Smooth muscle cell (in vitro differentiated cells): Measurements from ENCODE around the gene STK16. TPM values are rescaled to one million over a fixed set of nuclear protein-coding genes. Genes with fewer than 3 reads are reported as not detected.
"Not testable (repeated sequence)": the region's sequence is repeated elsewhere in the genome, so short reads cannot be mapped to it uniquely, and the experiment has no call there.

Experiments used
- DNase-seq: peaks from one replicate; lab custom pipeline; 2025; ENCODE audit not compliant: unreplicated experiment; lab: John Stamatoyannopoulos, UW
- H2AFZ ChIP-seq: fragments of 200-600 bp; sonication (generic); 2 replicates; pipeline ENCODE4 v1.6.0; 2016; ENCODE audit warnings: antibody characterized with exemption, low read depth, mild to moderate bottlenecking
- H3F3A ChIP-seq: fragments of 200-600 bp; sonication (generic); 2 replicates; pipeline ENCODE4 v1.6.0; 2017; ENCODE audit warnings: antibody characterized with exemption, low read depth
- H3K27ac ChIP-seq: fragments of 200-600 bp; sonication (generic); 2 replicates; pipeline ENCODE4 v1.5.1; 2016; ENCODE audit warnings: low read depth, mild to moderate bottlenecking
- H3K27me3 ChIP-seq: fragments of 200-600 bp; sonication (generic); 2 replicates; pipeline ENCODE4 v1.6.1; 2016; ENCODE audit warnings: low read depth, mild to moderate bottlenecking
- H3K36me3 ChIP-seq: fragments of 200-600 bp; sonication (generic); 2 replicates; pipeline ENCODE4 v1.5.1; 2016; ENCODE audit warnings: low read depth
- H3K4me1 ChIP-seq: fragments of 200-600 bp; sonication (generic); 2 replicates; pipeline ENCODE4 v1.5.1; 2016; ENCODE audit warnings: low read depth
- H3K4me2 ChIP-seq: fragments of 200-600 bp; sonication (generic); 2 replicates; pipeline ENCODE4 v1.6.0; 2016; ENCODE audit warnings: mild to moderate bottlenecking
- H3K4me3 ChIP-seq: fragments of 200-600 bp; sonication (generic); 2 replicates; pipeline ENCODE4 v1.5.1; 2016; ENCODE audit warnings: mild to moderate bottlenecking
- H3K79me2 ChIP-seq: fragments of 200-600 bp; sonication (generic); 2 replicates; pipeline ENCODE4 v1.6.0; 2016; ENCODE audit warnings: low read depth, mild to moderate bottlenecking
- H3K9ac ChIP-seq: fragments of 200-600 bp; sonication (generic); 2 replicates; pipeline ENCODE4 v1.6.0; 2016; ENCODE audit warnings: low read depth
- H3K9me3 ChIP-seq: fragments of 200-600 bp; sonication (generic); replicated peaks from 2 replicates; pipeline ENCODE4 v1.5.1; 2016; ENCODE audit warnings: low read depth
- H4K20me1 ChIP-seq: fragments of 200-600 bp; sonication (generic); 2 replicates; pipeline ENCODE4 v1.6.0; 2016; ENCODE audit warnings: low read depth
- WGBS: methylation state at CpG from one replicate; pipeline ENCODE4 v1.1.7; 2016; ENCODE audit warnings: low lambda C conversion rate; 5-methylcytosine and 5-hydroxymethylcytosine counted together
- polyA plus RNA-seq: library from polyadenylated mRNA; unstranded; fragments of >200 nt; fragmentation: Nextera tagmentation; extraction: Ambion mirVana; gene quantifications from 2 replicates; pipeline ENCODE4 v1.2.1, GENCODE V29; 2016
- total RNA-seq: library from RNA; depleted of rRNA; stranded (reverse); fragments of >200 nt; gene quantifications from 2 replicates; pipeline ENCODE4 v1.2.3, GENCODE V29; 2014
- TF ChIP-seq, protein P1 (sequence below): fragments of 200-600 bp; sonication (generic); IDR thresholded peaks from 2 replicates; pipeline ENCODE4 v1.5.1; 2017; ENCODE audit warnings: borderline replicate concordance, mild to moderate bottlenecking, antibody characterized with exemption; ENCODE audit not compliant: insufficient read depth, poor library complexity, severe bottlenecking

The STK16 gene
- total and polyA plus RNA-seq, 2 experiments from 2014 or later = 8.8 to 15.2 TPM

DNA sequence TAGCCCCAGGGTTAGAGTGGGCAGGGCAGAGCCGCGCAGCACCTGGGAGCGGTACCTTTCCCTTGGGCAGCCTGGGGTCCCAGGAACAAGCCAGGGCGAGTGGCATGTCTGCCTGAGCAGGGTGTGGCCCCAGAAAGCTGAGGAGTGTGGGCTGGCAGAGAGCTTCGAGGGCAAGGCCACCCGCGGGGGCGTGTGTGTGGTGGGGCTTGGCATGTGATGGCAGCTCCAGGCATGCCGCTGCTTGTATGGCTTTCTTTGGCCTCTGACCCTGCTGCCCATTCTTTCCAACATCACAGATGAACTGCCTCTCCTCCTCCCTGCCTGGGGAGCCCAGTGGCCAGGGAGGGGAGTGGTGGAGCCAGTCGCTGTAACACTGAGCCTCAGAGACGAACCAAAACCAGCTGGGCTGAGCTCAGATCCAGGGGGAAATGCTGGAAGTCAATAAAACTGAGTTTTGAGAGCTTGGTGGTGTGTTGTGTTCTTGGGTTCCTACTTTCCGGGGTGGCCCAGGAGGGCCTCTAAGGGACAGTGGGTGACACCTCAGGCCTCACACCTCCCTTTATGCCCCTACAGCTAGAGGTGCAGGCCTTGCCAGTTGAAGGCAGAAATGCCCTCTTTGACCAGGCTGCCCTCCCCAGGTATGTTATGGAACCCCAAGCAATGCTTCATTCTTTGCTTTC, 41.3 kb downstream of the STK16 start:
- H4K20me1 ChIP-seq = no peaks in the 10 kb centered on the region
- H3K27ac ChIP-seq = peak overlapping the region; percentile 19
- TF ChIP-seq, protein P1, sequence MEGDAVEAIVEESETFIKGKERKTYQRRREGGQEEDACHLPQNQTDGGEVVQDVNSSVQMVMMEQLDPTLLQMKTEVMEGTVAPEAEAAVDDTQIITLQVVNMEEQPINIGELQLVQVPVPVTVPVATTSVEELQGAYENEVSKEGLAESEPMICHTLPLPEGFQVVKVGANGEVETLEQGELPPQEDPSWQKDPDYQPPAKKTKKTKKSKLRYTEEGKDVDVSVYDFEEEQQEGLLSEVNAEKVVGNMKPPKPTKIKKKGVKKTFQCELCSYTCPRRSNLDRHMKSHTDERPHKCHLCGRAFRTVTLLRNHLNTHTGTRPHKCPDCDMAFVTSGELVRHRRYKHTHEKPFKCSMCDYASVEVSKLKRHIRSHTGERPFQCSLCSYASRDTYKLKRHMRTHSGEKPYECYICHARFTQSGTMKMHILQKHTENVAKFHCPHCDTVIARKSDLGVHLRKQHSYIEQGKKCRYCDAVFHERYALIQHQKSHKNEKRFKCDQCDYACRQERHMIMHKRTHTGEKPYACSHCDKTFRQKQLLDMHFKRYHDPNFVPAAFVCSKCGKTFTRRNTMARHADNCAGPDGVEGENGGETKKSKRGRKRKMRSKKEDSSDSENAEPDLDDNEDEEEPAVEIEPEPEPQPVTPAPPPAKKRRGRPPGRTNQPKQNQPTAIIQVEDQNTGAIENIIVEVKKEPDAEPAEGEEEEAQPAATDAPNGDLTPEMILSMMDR = no peak
- DNase-seq = no peak
- H3K4me2 ChIP-seq = no peak overlapping the region
- no peaks in the 10 kb centered on the region for H3K36me3 ChIP-seq
- no peak overlapping the region for H3K4me3 ChIP-seq
- no peaks in the 10 kb centered on the region for H3K27me3 ChIP-seq
- peaks cover 4% of the 10 kb centered on the region for H3F3A ChIP-seq
- H2AFZ ChIP-seq = no peak overlapping the region
- no peaks in the 10 kb centered on the region for H3K4me1 ChIP-seq
- no peaks in the 10 kb centered on the region for H3K79me2 ChIP-seq
- no peak overlapping the region for H3K9ac ChIP-seq
- no peaks in the 10 kb centered on the region for H3K9me3 ChIP-seq
- WGBS = 82% methylated on average over 12 of the region's 12 CpGs

DNA sequence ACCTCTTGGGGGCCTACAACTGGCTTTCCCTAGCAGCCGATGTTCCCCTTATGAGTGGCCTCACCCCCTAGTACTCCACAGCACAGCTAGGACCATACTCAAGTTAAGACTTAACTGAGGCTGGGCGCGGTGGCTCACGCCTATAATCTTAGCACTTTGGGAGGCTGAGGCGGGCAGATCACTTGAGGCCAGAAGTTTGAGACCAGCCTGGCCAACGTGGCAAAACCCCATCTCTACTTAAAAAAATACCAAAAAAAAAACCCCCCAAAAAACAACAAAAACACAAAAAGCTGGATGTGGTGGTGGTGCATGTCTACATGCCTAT, 41.8 kb downstream of the STK16 start:
- H3K4me1 ChIP-seq, H3K9me3 ChIP-seq, H3K36me3 ChIP-seq, H3F3A ChIP-seq, H3K27me3 ChIP-seq, H4K20me1 ChIP-seq, H3K4me3 ChIP-seq, H2AFZ ChIP-seq, H3K9ac ChIP-seq, DNase-seq, H3K79me2 ChIP-seq, H3K4me2 ChIP-seq: not testable (repeated sequence)
- peak overlapping the region; percentile 19 for H3K27ac ChIP-seq
- WGBS = 92% methylated on average over 6 of the region's 6 CpGs

DNA sequence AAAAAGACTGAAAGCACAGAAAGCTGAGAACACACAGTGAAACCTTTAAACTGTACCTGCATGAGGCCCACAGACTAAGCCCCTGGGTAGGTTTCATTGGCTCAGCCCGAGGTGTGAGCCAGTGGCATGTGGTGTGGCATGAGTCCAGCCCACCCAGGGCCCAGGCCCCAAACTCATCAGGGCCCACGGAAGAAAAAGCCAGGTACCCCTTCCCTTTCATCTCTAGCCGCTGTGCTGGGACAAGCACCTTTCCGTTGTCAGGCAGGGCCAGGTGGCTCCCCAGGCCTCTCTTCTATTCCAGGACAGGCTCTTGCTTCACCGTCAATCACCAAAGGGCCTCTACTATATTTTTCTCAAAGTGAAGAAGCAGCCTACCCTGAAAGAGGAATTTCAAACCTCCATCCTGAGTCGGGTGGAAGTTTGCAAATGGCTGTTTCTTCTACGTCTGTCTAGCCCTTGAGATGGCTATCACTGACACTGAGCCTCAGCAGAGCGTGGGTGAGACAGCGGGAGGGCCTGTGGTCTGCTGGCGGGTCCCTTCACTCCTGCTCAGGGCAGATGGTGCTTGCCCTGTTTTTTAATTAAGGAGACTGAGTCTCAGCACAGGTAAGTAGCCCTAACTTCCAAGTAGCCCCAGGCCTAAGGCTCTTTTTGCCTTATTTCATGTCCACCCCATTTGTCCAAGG, 42.4 kb downstream of the STK16 start:
- peaks cover 4% of the 10 kb centered on the region for H3F3A ChIP-seq
- H3K9ac ChIP-seq = no peak overlapping the region
- no peak overlapping the region for H3K27ac ChIP-seq
- TF ChIP-seq, protein P1 = no peak
- no peak overlapping the region for H3K4me3 ChIP-seq
- H3K27me3 ChIP-seq = no peaks in the 10 kb centered on the region
- no peaks in the 10 kb centered on the region for H3K4me1 ChIP-seq
- H4K20me1 ChIP-seq = no peaks in the 10 kb centered on the region
- H3K4me2 ChIP-seq = no peak overlapping the region
- no peaks in the 10 kb centered on the region for H3K9me3 ChIP-seq
- no peak for DNase-seq
- WGBS = 63% methylated on average over 10 of the region's 10 CpGs
- H2AFZ ChIP-seq = no peak overlapping the region
- H3K79me2 ChIP-seq = no peaks in the 10 kb centered on the region
- no peaks in the 10 kb centered on the region for H3K36me3 ChIP-seq

DNA sequence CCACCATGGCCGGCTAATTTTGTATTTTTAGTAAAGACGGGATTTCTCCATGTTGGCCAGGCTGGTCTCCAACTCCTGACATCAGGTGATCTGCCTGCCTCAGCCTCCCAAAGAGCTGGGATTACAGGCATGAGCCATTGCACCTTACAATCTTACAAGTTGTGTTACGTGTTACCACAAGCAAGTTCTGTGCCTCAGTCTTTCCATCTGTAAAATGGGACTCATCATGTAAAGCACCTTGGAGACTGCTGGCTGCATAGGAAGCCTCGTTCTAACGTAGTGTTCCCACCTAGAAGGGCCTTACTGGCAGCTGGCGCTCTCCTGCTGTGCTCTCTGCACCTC, 43.9 kb downstream of the STK16 start:
- Histone ChIP-seq H3F3A (no peaks in the 10 kb centered on the region), H3K4me2 (no peak overlapping the region), H3K27me3 (no peaks in the 10 kb centered on the region), H3K79me2 (no peaks in the 10 kb centered on the region), H4K20me1 (no peaks in the 10 kb centered on the region), H3K4me3 (no peak overlapping the region), H3K9ac (no peak overlapping the region), H3K27ac (no peak overlapping the region), H3K4me1 (no peaks in the 10 kb centered on the region), H3K9me3 (no peaks in the 10 kb centered on the region), H2AFZ (no peak overlapping the region), H3K36me3 (no peaks in the 10 kb centered on the region)
- no peak for DNase-seq
- TF ChIP-seq, protein P1 = no peak
- WGBS = 91% methylated on average over 6 of the region's 6 CpGs
